Activated naive CD4-positive, alpha-beta T cell treated with anti-CD3 and anti-CD28 coated beads, Interleukin-2, amount 50 U/mL, for 24 hours (primary cell): ENCODE data around the gene BIVM.

Experiments
- H3K27ac Mint-ChIP-seq: one replicate; pipeline ENCODE4 v1.8.0; 2021; ENCODE audit warnings: mild to moderate bottlenecking, mixed read lengths
- H3K27me3 Mint-ChIP-seq: one replicate; pipeline ENCODE4 v1.8.0; 2021; ENCODE audit warnings: mixed read lengths
- H3K36me3 Mint-ChIP-seq: one replicate; pipeline ENCODE4 v1.8.0; 2021; ENCODE audit warnings: mixed read lengths
- H3K4me1 Mint-ChIP-seq: one replicate; pipeline ENCODE4 v1.8.0; 2021; ENCODE audit warnings: mixed read lengths
- H3K4me3 Mint-ChIP-seq: one replicate; pipeline ENCODE4 v1.8.0; 2021; ENCODE audit warnings: mild to moderate bottlenecking, mixed read lengths
- H3K9me3 Mint-ChIP-seq: one replicate; pipeline ENCODE4 v1.8.0; 2021; ENCODE audit warnings: mixed read lengths

BIVM gene, protein sequence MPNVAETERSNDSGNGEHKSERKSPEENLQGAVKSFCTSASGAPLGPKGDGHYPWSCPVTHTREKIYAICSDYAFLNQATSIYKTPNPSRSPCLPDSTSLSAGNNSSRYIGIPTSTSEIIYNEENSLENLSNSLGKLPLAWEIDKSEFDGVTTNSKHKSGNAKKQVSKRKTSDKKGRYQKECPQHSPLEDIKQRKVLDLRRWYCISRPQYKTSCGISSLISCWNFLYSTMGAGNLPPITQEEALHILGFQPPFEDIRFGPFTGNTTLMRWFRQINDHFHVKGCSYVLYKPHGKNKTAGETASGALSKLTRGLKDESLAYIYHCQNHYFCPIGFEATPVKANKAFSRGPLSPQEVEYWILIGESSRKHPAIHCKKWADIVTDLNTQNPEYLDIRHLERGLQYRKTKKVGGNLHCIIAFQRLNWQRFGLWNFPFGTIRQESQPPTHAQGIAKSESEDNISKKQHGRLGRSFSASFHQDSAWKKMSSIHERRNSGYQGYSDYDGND

DNA sequence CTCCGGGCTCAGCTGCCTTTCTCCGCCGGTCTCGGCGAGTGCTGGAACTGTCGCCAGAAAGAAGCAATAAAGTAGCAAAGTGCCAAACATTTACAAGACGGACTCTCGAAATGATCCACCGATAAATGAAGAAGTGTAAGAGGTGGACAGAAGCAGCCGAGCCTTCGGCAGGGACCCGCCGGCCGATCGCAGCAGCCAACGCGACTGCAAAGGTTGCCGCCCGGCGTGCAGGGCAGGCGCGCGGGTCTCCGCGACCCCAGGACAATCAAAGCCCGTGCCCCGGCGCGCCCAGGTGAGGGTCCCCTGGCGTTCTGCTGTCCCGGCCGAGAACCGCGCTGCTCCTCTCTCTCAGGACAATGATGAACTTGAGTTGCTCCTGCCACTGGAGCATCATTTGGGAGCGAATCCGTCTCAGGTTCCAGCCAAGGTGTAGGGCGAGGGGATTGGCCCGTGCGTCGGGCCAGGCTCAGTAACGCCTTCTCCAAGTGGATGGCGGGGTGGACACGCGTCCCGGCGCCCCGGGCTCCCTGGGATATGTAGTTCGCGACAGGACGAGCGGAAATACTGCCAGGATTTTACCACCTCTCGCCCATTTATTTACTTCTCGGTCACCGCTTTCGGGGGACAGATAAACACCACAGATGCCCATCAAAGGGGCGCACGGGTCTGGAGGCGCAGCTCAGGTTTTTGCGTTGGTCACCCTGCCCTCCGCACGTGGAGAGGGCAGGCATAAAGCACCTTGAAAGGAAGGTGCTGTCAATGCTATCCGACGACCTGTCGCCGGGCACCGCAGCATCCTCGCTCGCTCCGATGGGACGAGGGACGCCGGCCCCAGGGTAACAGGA is at the start of gene BIVM, which contains the start of gene POGLUT2:
TSS of gene BIVM (plus strand) at position 539 of the 845 bp plus-strand sequence. CDS start 8,149 bp downstream, outside the sequence.
TSS of gene POGLUT2 (minus strand) at position 396 of the 845 bp plus-strand sequence. CDS start at position 90, 306 bp downstream.
- Mint-ChIP-seq H3K9me3 (no peaks in the 10 kb centered on the region), H3K36me3 (no peaks in the 10 kb centered on the region), H3K4me1 (peaks cover 19% of the 10 kb centered on the region), H3K4me3 (peak within 1 kb of the TSS; percentile 90), H3K27me3 (peaks cover 18% of the 10 kb centered on the region), H3K27ac (peak within 1 kb of the TSS; percentile 70)

DNA sequence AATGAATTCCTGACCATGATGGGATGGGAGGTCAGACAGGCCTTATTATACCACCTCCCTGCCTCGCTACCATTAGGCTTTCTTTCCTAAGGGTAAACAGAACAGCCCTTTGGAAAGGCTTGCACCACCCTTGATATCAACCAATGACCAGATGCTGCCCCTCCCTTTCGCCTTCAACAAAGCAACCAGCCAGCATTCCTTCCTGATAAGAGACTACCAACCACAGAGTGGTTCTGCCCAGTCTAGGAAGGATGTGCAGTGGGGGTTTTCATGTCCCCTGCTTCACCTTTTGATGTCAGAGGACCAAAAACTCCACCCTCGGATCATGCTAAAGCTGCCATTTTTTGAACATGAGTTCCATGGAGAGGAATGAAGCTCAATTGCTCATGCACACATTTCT is 47.0 kb upstream of the BIVM start:
- Mint-ChIP-seq H3K4me1 (no peaks in the 10 kb centered on the region), H3K27me3 (peaks cover 19% of the 10 kb centered on the region), H3K9me3 (peaks cover 3% of the 10 kb centered on the region), H3K4me3 (no peak overlapping the region), H3K36me3 (peaks cover 6% of the 10 kb centered on the region), H3K27ac (no peak overlapping the region)

- peaks cover 2% of the 10 kb centered on the region for H3K36me3 Mint-ChIP-seq
- no peak overlapping the region for H3K27ac Mint-ChIP-seq
- no peak overlapping the region for H3K4me3 Mint-ChIP-seq
- H3K4me1 Mint-ChIP-seq: no peaks in the 10 kb centered on the region
- peaks cover 2% of the 10 kb centered on the region for H3K27me3 Mint-ChIP-seq
- no peaks in the 10 kb centered on the region for H3K9me3 Mint-ChIP-seq
Measured at GRCh38 chr13:102757006-102757405, 41.9 kb upstream of the BIVM start.

GRCh38 chr13:102758842-102759241 is 40.1 kb upstream of the BIVM start:
- H3K4me1 Mint-ChIP-seq: no peaks in the 10 kb centered on the region
- H3K36me3 Mint-ChIP-seq: peaks cover 2% of the 10 kb centered on the region
- H3K27ac Mint-ChIP-seq: no peak overlapping the region
- H3K9me3 Mint-ChIP-seq: no peaks in the 10 kb centered on the region
- H3K27me3 Mint-ChIP-seq: peaks cover 2% of the 10 kb centered on the region
- H3K4me3 Mint-ChIP-seq: no peak overlapping the region

- Mint-ChIP-seq H3K4me1 (no peaks in the 10 kb centered on the region), H3K9me3 (no peaks in the 10 kb centered on the region), H3K27ac (no peak overlapping the region), H3K4me3 (no peak overlapping the region), H3K27me3 (no peaks in the 10 kb centered on the region), H3K36me3 (peaks cover 2% of the 10 kb centered on the region)
Measured at GRCh38 chr13:102761071-102761470, 37.8 kb upstream of the BIVM start.

GRCh38 chr13:102763741-102764140 is 35.2 kb upstream of the BIVM start:
- Mint-ChIP-seq H3K36me3 (peaks cover 2% of the 10 kb centered on the region), H3K27ac (no peak overlapping the region), H3K27me3 (no peaks in the 10 kb centered on the region), H3K4me3 (no peak overlapping the region), H3K4me1 (no peaks in the 10 kb centered on the region), H3K9me3 (no peaks in the 10 kb centered on the region)

DNA sequence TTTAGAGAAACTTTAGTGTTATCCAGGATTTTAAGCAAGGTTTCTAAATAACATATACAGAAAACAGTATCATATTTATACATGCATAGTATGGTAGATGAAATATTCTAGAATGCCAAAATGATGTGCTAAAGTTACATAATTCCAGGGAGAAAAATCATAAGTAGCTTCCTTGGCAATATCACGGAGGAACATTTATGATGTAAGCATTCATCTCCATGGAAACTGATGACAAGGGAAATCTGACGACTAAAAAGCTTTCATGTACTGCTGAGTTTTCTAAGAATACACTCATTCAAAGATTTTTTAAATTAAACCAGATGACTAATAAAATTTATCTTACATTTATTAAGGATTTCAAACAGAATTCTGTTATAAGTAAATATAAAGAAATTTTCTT is 30.0 kb upstream of the BIVM start:
- Mint-ChIP-seq H3K27ac (no peak overlapping the region), H3K27me3 (no peaks in the 10 kb centered on the region), H3K4me1 (peaks cover 32% of the 10 kb centered on the region), H3K4me3 (no peak overlapping the region), H3K36me3 (no peaks in the 10 kb centered on the region), H3K9me3 (no peaks in the 10 kb centered on the region)

- H3K36me3 Mint-ChIP-seq: no peaks in the 10 kb centered on the region
- no peaks in the 10 kb centered on the region for H3K27me3 Mint-ChIP-seq
- H3K9me3 Mint-ChIP-seq: no peaks in the 10 kb centered on the region
- H3K4me1 Mint-ChIP-seq: peaks cover 38% of the 10 kb centered on the region
- H3K4me3 Mint-ChIP-seq: no peak overlapping the region
- H3K27ac Mint-ChIP-seq: no peak overlapping the region
Measured at GRCh38 chr13:102769679-102770078, 29.2 kb upstream of the BIVM start.

GRCh38 chr13:102770435-102770834 is 28.5 kb upstream of the BIVM start:
- H3K4me3 Mint-ChIP-seq: no peak overlapping the region
- no peak overlapping the region for H3K27ac Mint-ChIP-seq
- H3K36me3 Mint-ChIP-seq: no peaks in the 10 kb centered on the region
- H3K4me1 Mint-ChIP-seq: peaks cover 42% of the 10 kb centered on the region
- no peaks in the 10 kb centered on the region for H3K9me3 Mint-ChIP-seq
- H3K27me3 Mint-ChIP-seq: no peaks in the 10 kb centered on the region

- H3K36me3 Mint-ChIP-seq: no peaks in the 10 kb centered on the region
- peak overlapping the region; percentile 87 for H3K4me3 Mint-ChIP-seq
- no peaks in the 10 kb centered on the region for H3K27me3 Mint-ChIP-seq
- peaks cover 42% of the 10 kb centered on the region for H3K4me1 Mint-ChIP-seq
- H3K9me3 Mint-ChIP-seq: no peaks in the 10 kb centered on the region
- H3K27ac Mint-ChIP-seq: no peak overlapping the region
Measured at GRCh38 chr13:102771298-102772041, 27.4 kb upstream of the BIVM start.

DNA sequence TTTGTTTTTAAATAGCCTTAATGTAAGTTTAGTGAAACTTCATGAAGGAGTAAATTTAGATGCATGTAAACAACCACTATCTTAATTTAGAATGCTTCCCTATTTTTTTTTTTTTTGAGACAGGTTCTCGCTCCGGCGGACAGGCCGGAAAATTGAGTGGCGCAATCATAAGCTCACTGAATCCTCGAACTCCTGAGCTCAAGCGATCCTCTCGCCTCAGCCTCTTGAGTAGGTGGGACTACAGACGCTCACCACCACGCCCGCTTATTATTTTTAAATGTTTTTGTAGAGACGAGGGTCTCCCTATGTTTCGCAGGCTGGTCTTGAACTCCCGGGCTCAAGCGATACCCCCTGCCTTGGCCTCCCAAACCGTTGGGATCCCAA is 26.9 kb upstream of the BIVM start:
- no peaks in the 10 kb centered on the region for H3K36me3 Mint-ChIP-seq
- no peaks in the 10 kb centered on the region for H3K27me3 Mint-ChIP-seq
- H3K4me3 Mint-ChIP-seq: peak overlapping the region; percentile 87
- H3K9me3 Mint-ChIP-seq: no peaks in the 10 kb centered on the region
- peaks cover 42% of the 10 kb centered on the region for H3K4me1 Mint-ChIP-seq
- H3K27ac Mint-ChIP-seq: no peak overlapping the region

DNA sequence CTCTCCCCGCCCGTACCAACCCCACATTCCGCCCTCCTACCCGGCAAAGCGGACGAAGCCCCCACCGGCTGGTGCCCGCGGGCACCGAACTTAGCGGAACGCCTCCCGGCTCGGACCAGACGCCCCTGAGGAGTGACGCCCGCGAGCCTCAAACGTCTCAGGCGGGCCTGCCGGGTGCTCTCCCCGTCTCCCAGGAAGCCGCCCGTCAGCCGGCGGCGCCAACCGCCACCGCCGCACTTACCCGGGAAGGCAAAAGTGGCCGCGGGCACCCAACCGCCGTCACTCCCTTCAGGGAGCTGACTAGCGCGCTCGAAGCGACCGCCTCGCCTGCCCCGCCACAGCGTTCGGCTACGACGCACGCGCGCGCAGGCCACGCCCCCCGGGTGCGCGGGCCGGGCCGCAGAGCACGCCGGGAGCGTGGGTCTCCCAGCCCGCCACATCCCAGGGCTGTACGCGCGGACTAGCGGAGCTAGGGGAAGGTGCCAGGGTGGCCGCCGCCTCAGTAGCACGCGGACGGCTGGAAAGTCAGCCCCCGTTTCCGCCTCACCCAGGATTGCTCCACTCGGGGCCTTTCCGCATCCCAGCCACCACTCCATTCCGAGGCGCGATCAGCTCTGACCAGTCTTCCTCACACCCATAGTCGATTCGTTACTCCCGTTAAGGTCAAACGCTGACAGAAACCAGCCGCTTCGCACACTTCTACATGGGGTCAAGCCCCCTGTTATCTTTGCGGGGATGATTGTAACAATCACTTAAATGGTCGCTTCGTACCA is 25.3 kb upstream of the BIVM start, which contains the start of gene TEX30:
TSS of gene TEX30 (minus strand) at position 346 of the 773 bp plus-strand sequence. CDS start 3,760 bp downstream, outside the sequence.
- no peaks in the 10 kb centered on the region for H3K9me3 Mint-ChIP-seq
- peak within 1 kb of the TSS; percentile 93 for H3K27ac Mint-ChIP-seq
- H3K36me3 Mint-ChIP-seq: no peaks in the 10 kb centered on the region
- peak within 1 kb of the TSS; percentile 87 for H3K4me3 Mint-ChIP-seq
- H3K4me1 Mint-ChIP-seq: peaks cover 47% of the 10 kb centered on the region
- no peaks in the 10 kb centered on the region for H3K27me3 Mint-ChIP-seq

DNA sequence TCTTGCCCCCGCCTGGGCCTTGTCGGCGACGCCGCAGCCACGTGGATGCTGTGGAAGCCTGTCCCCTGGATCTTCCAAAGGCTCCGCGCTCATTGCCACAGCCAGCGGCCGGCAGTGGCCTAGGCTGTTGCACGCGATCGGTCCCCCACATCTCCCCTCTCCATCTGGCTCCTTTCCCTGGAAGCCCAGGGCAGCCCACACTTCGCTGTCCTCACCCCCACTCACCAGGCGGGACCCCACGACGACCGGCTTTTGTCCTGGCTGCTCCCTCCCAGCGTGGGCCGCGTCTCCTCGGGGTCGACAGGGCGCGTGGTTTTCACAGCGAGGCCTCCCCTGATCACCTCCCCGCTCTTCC is 24.7 kb upstream of the BIVM start:
- peak overlapping the region; percentile 93 for H3K27ac Mint-ChIP-seq
- no peaks in the 10 kb centered on the region for H3K36me3 Mint-ChIP-seq
- H3K27me3 Mint-ChIP-seq: no peaks in the 10 kb centered on the region
- peaks cover 52% of the 10 kb centered on the region for H3K4me1 Mint-ChIP-seq
- no peaks in the 10 kb centered on the region for H3K9me3 Mint-ChIP-seq
- H3K4me3 Mint-ChIP-seq: peak overlapping the region; percentile 87

- Mint-ChIP-seq H3K4me3 (peak overlapping the region; percentile 87), H3K4me1 (peaks cover 56% of the 10 kb centered on the region), H3K27me3 (no peaks in the 10 kb centered on the region), H3K27ac (peak overlapping the region; percentile 93), H3K9me3 (no peaks in the 10 kb centered on the region), H3K36me3 (no peaks in the 10 kb centered on the region)
Measured at GRCh38 chr13:102774591-102775520, 24.1 kb upstream of the BIVM start.
